Adipocyte (in vitro differentiated cells): ENCODE measurements around the gene TMX2.
A peak's percentile ranks its signal among the peaks of the same experiment; 100 is the strongest.

Experiments
- DNase-seq: peaks from one replicate; pipeline ENCODE4 v3.0.0-alpha.2; 2015; ENCODE audit warnings: low read depth
- H3K27me3 ChIP-seq: replicated peaks from 2 replicates; pipeline ENCODE4 v1.7.0; 2013; ENCODE audit warnings: mild to moderate bottlenecking, low read length, moderate library complexity; ENCODE audit not compliant: control insufficient read depth, insufficient read depth
- H3K36me3 ChIP-seq: 2 replicates; pipeline ENCODE4 v1.7.0; 2013; ENCODE audit warnings: low read length, mild to moderate bottlenecking, moderate library complexity; ENCODE audit not compliant: control insufficient read depth, insufficient read depth, severe bottlenecking
- H3K4me1 ChIP-seq: 2 replicates; pipeline ENCODE4 v1.7.0; 2013; ENCODE audit warnings: mild to moderate bottlenecking, low read length, moderate library complexity; ENCODE audit not compliant: control insufficient read depth, insufficient read depth
- H3K4me3 ChIP-seq: 2 replicates; pipeline ENCODE4 v1.7.0; 2013; ENCODE audit warnings: mild to moderate bottlenecking, low read length, moderate library complexity
- H3K9ac ChIP-seq: 2 replicates; pipeline ENCODE4 v1.7.0; 2013; ENCODE audit warnings: mild to moderate bottlenecking, low read length, moderate library complexity
- H3K9me3 ChIP-seq: 2 replicates; pipeline ENCODE4 v1.7.0; 2013; ENCODE audit warnings: mild to moderate bottlenecking, low read length, moderate library complexity; ENCODE audit not compliant: control insufficient read depth

The TMX2 gene

GRCh38 chr11:57712256-57713150 is at the start of gene TMX2:
TSS of gene TMX2 (plus strand) at chr11:57712593. CDS start at chr11:57712619, 26 bp downstream.
- Histone ChIP-seq H3K4me3 (peak within 1 kb of the TSS; percentile 99), H3K9me3 (no peaks in the 10 kb centered on the region), H3K9ac (peak within 1 kb of the TSS; percentile 98), H3K4me1 (peaks cover 23% of the 10 kb centered on the region), H3K36me3 (no peaks in the 10 kb centered on the region), H3K27me3 (no peaks in the 10 kb centered on the region)
- peak; percentile 99 for DNase-seq

DNA sequence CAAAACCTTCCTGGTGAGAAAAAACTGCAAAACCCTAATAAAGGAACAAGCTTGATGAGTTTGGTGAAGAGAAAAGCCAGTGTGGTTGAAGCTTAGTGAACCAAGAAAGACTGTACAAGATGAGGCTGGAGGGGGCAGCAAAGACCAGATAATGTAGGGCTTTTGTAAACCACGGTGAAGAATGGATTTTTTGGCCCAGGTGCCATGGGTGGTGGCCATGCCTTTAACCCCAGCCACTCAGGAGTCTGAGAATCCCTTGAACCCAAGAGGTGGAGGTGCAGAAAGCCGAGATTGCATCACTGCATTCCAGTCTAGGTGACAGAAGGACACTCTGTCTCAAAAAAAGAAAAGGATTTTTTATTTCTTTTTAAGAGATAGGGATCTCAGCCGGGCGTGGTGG is 49.5 kb upstream of the TMX2 start:
- DNase-seq = no peak
- Histone ChIP-seq H3K4me1 (peaks cover 9% of the 10 kb centered on the region), H3K4me3 (no peak overlapping the region)

GRCh38 chr11:57663975-57664374 is 48.4 kb upstream of the TMX2 start:
- H3K27me3 ChIP-seq = no peaks in the 10 kb centered on the region
- H3K36me3 ChIP-seq = peaks cover 35% of the 10 kb centered on the region
- no peak for DNase-seq
- H3K9me3 ChIP-seq = no peaks in the 10 kb centered on the region
- H3K4me3 ChIP-seq = no peak overlapping the region
- peaks cover 10% of the 10 kb centered on the region for H3K4me1 ChIP-seq
- H3K9ac ChIP-seq = no peak overlapping the region

More for the DNA sequence above, 49.5 kb upstream of the TMX2 start:
- peaks cover 35% of the 10 kb centered on the region for H3K36me3 ChIP-seq
- no peaks in the 10 kb centered on the region for H3K27me3 ChIP-seq
- H3K9ac ChIP-seq = no peak overlapping the region
- no peaks in the 10 kb centered on the region for H3K9me3 ChIP-seq

DNA sequence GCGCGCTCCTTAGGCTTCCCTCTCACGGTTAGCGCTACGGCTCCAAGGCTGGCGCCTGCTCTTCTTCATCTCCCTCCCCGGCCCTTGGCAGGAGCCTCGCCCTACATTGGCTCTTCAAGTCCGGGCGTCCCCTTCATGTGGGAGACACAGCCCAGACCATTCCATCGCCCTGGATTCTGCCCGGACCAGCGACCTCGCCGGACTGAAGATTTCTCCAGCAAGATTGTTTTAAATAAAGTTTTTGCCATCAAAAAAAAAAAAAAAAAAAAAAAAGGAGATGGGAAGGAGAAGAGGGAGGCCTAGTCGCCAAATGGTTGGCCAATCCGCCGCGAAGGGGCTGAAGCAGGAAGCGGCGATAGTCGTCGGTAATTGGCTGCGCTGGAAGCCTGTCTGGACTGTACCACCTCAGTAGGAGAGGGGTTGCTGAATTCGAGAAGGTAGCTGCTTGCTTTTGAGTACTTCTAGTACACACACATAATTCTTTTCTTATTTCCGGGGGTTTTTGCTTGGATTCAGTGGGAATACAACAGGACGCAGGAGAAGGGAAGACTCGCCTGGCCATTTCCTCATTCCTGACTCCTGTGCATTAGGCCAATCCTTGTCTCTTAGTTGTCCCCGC is 45.2 kb upstream of the TMX2 start:
- Histone ChIP-seq H3K36me3 (peaks cover 9% of the 10 kb centered on the region), H3K9me3 (no peaks in the 10 kb centered on the region), H3K4me3 (peak overlapping the region; percentile 97), H3K4me1 (peaks cover 19% of the 10 kb centered on the region), H3K9ac (peak overlapping the region; percentile 95), H3K27me3 (no peaks in the 10 kb centered on the region)
- DNase-seq = peak; percentile 99

DNA sequence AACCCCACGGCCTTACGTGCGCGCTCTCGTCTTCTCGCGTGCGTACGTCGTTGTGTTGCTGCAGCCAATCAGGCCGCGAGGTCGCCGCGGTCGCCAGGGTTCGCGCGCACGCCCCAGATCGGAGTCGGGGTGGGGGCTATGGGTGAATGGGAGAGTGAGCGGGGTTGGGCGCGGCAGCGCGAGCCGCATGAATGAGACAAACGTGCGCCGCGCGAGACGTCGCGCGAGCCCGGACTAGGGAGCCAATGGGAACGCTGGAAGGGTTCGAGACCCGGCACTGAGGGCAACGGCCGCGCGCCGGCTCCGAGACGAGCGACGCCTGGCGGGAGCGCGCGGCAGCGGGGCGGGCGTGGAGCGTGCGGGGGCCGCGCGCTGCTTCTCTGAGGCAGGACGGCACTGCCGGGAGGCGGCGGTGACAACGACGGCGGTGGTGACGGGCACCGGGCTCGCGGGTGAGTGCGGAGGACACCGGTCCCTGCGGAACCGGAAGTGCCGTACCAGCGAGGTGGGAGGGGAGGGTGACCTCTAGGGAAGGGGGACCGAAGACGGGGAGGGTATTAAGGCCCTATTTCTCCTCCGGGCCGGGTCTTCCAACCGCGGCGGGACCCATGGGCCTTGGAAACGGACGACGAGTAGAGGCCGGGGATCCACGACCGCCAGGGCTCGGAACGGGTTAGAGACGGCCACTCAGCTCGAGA is 44.5 kb upstream of the TMX2 start, which contains the start of gene ZDHHC5:
Gene ZDHHC5, plus strand, starts transcription at position 379 of the 698 bp plus-strand sequence. CDS start 4,977 bp downstream, outside the sequence.
- peak; percentile 99 for DNase-seq
- Histone ChIP-seq H3K9me3 (no peaks in the 10 kb centered on the region), H3K36me3 (peaks cover 9% of the 10 kb centered on the region), H3K9ac (peak within 1 kb of the TSS; percentile 95), H3K4me1 (peaks cover 19% of the 10 kb centered on the region), H3K4me3 (peak within 1 kb of the TSS; percentile 97), H3K27me3 (no peaks in the 10 kb centered on the region)

GRCh38 chr11:57668434-57668782 is 44.0 kb upstream of the TMX2 start:
- no peak for DNase-seq
- Histone ChIP-seq H3K4me1 (peaks cover 19% of the 10 kb centered on the region), H3K9me3 (no peaks in the 10 kb centered on the region), H3K27me3 (no peaks in the 10 kb centered on the region), H3K4me3 (peak overlapping the region; percentile 97), H3K36me3 (peaks cover 14% of the 10 kb centered on the region), H3K9ac (peak overlapping the region; percentile 95)

- no peak for DNase-seq
- H3K36me3 ChIP-seq = peaks cover 47% of the 10 kb centered on the region
- no peak overlapping the region for H3K4me3 ChIP-seq
Measured at GRCh38 chr11:57674251-57674650, 38.1 kb upstream of the TMX2 start.

DNA sequence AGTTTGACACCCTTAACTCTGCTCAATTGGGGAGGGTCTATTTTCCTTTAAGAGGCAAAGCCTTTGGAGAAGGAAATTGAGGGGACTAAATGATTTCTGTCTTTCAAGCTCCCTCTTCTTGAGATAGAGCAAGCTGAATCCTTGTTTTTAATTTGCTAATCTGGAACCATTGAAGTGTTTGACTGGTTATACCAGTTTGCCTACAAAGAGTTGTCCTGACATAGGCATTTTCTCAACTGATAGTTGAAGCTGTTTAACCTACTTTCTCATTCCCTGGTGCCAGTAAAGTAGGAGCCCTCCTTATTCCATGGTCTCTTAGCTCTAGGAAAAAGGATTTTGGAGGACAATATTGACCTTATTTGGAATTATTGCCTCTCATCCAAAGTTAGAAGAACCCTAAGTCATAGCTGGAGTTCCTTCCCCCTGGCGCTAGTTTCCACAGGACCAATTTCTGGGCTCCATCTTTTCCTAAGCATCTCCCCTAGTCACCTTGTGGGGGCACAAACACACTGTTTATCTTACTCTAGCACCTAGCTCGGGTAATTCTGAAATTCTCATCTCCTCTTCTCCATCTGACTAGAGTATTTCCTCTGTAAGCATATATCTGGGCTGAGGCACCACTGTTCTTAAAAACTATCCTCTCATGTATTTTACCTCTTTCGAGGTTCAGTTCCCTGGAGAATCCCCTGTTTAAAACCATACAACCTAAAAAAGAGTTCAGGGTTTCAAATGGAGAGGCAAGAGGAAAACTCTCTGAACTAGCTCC is 37.0 kb upstream of the TMX2 start:
- no peak for DNase-seq
- Histone ChIP-seq H3K9me3 (no peaks in the 10 kb centered on the region), H3K36me3 (peaks cover 47% of the 10 kb centered on the region)

More at GRCh38 chr11:57674251-57674650, 38.1 kb upstream of the TMX2 start:
- peaks cover 7% of the 10 kb centered on the region for H3K4me1 ChIP-seq
- no peak overlapping the region for H3K9ac ChIP-seq
- no peaks in the 10 kb centered on the region for H3K9me3 ChIP-seq
- no peaks in the 10 kb centered on the region for H3K27me3 ChIP-seq

GRCh38 chr11:57679396-57679795 is 33.0 kb upstream of the TMX2 start:
- peaks cover 48% of the 10 kb centered on the region for H3K36me3 ChIP-seq
- peak overlapping the region; percentile 2 for H3K9ac ChIP-seq
- DNase-seq = no peak
- no peaks in the 10 kb centered on the region for H3K27me3 ChIP-seq
- H3K9me3 ChIP-seq = no peaks in the 10 kb centered on the region
- peaks cover 23% of the 10 kb centered on the region for H3K4me1 ChIP-seq
- peak overlapping the region; percentile 40 for H3K4me3 ChIP-seq

More for the DNA sequence above, 37.0 kb upstream of the TMX2 start:
- H3K27me3 ChIP-seq = no peaks in the 10 kb centered on the region
- peaks cover 12% of the 10 kb centered on the region for H3K4me1 ChIP-seq
- H3K4me3 ChIP-seq = no peak overlapping the region
- H3K9ac ChIP-seq = no peak overlapping the region

GRCh38 chr11:57680552-57680874 is 31.9 kb upstream of the TMX2 start:
- DNase-seq = peak; percentile 15
- H3K9me3 ChIP-seq = no peaks in the 10 kb centered on the region
- peaks cover 46% of the 10 kb centered on the region for H3K36me3 ChIP-seq
- no peaks in the 10 kb centered on the region for H3K27me3 ChIP-seq
- peak overlapping the region; percentile 40 for H3K4me3 ChIP-seq
- peak overlapping the region; percentile 32 for H3K9ac ChIP-seq
- peaks cover 23% of the 10 kb centered on the region for H3K4me1 ChIP-seq
